Loucy (cell line): Measurements from ENCODE around the gene BAMBI.

ENCODE experiments used
- H2AFZ ChIP-seq: fragments of 200-600 bp; sonication (generic); 2 replicates; pipeline ENCODE4 v1.6.0; 2016; ENCODE audit warnings: antibody characterized with exemption, mild to moderate bottlenecking, low read length, moderate library complexity
- H3F3A ChIP-seq: fragments of 200-600 bp; 2 replicates; pipeline ENCODE4 v1.6.0; 2016; ENCODE audit warnings: antibody characterized with exemption, low read depth, mild to moderate bottlenecking
- H3K27me3 ChIP-seq: fragments of 200-600 bp; sonication (generic); 2 replicates; pipeline ENCODE4 v1.6.1; 2014; ENCODE audit warnings: low read length, mild to moderate bottlenecking; ENCODE audit not compliant: insufficient read depth, poor library complexity, severe bottlenecking
- H3K36me3 ChIP-seq: fragments of 200-600 bp; sonication (generic); 2 replicates; pipeline ENCODE4 v1.6.1; 2016; ENCODE audit warnings: low read length; ENCODE audit not compliant: insufficient read depth
- H3K4me1 ChIP-seq: fragments of 200-600 bp; sonication (generic); 2 replicates; pipeline ENCODE4 v1.5.1; 2014; ENCODE audit warnings: low read length, mild to moderate bottlenecking; ENCODE audit not compliant: insufficient read depth, poor library complexity, severe bottlenecking
- H3K4me2 ChIP-seq: fragments of 200-600 bp; sonication (generic); 2 replicates; pipeline ENCODE4 v1.6.0; 2014; ENCODE audit warnings: antibody characterized with exemption, low read length, low read depth, mild to moderate bottlenecking; ENCODE audit not compliant: poor library complexity, severe bottlenecking
- H3K4me3 ChIP-seq: fragments of 200-600 bp; sonication (generic); 2 replicates; pipeline ENCODE4 v1.5.1; 2014; ENCODE audit warnings: low read length, mild to moderate bottlenecking, mixed read lengths; ENCODE audit not compliant: poor library complexity, severe bottlenecking
- H3K79me2 ChIP-seq: fragments of 200-600 bp; sonication (generic); 2 replicates; pipeline ENCODE4 v1.6.1; 2014; ENCODE audit warnings: low read length; ENCODE audit not compliant: insufficient read depth
- H3K9ac ChIP-seq: fragments of 200-600 bp; sonication (generic); 2 replicates; pipeline ENCODE4 v1.6.0; 2014; ENCODE audit warnings: mild to moderate bottlenecking, low read depth, low read length, moderate library complexity; ENCODE audit not compliant: poor library complexity, severe bottlenecking
- H3K9me2 ChIP-seq: fragments of 200-600 bp; sonication (generic); replicated peaks from 2 replicates; pipeline ENCODE4 v1.6.1; 2016; ENCODE audit warnings: low read depth, low read length, mixed read lengths
- H3K9me3 ChIP-seq: fragments of 200-600 bp; sonication (generic); 2 replicates; pipeline ENCODE4 v1.6.1; 2014; ENCODE audit warnings: mild to moderate bottlenecking, antibody characterized with exemption, low read length, low read depth; ENCODE audit not compliant: insufficient read depth
- H4K20me1 ChIP-seq: fragments of 200-600 bp; sonication (generic); 2 replicates; pipeline ENCODE4 v1.6.0; 2014; ENCODE audit warnings: antibody characterized with exemption, low read length, mild to moderate bottlenecking; ENCODE audit not compliant: insufficient read depth, poor library complexity, severe bottlenecking
- CTCF ChIP-seq: fragments of 200-600 bp; sonication (generic); conservative IDR thresholded peaks from 2 replicates; pipeline ENCODE4 v1.5.1; 2014; ENCODE audit warnings: mild to moderate bottlenecking, antibody characterized with exemption, low read length
- EZH2phosphoT487 ChIP-seq: fragments of 200-600 bp; IDR thresholded peaks from 2 replicates; pipeline ENCODE4 v1.6.1; 2018; ENCODE audit warnings: antibody characterized with exemption, mild to moderate bottlenecking, moderate library complexity, borderline replicate concordance

BAMBI gene

GRCh38 chr10:28668363-28669226 lies 8.7 kb upstream of the BAMBI start:
- H3K4me3 ChIP-seq, result no peak overlapping the region
- no peaks in the 10 kb centered on the region for H3K36me3 ChIP-seq
- H4K20me1 ChIP-seq, result no peaks in the 10 kb centered on the region
- no peaks in the 10 kb centered on the region for H3F3A ChIP-seq
- no peak overlapping the region for H3K4me2 ChIP-seq
- no peak for TF ChIP-seq EZH2phosphoT487
- no peak for TF ChIP-seq CTCF
- H3K9me2 ChIP-seq, result no peaks in the 10 kb centered on the region
- H2AFZ ChIP-seq, result no peak overlapping the region
- H3K27me3 ChIP-seq, result peaks cover 5% of the 10 kb centered on the region
- no peaks in the 10 kb centered on the region for H3K79me2 ChIP-seq
- H3K9ac ChIP-seq, result no peak overlapping the region
- H3K9me3 ChIP-seq, result no peaks in the 10 kb centered on the region
- no peaks in the 10 kb centered on the region for H3K4me1 ChIP-seq

- no peak for TF ChIP-seq CTCF
- TF ChIP-seq EZH2phosphoT487, result no peak
- H3K9me3 ChIP-seq, result no peaks in the 10 kb centered on the region
- H3K27me3 ChIP-seq, result peaks cover 5% of the 10 kb centered on the region
- H3K4me3 ChIP-seq, result no peak overlapping the region
- H4K20me1 ChIP-seq, result no peaks in the 10 kb centered on the region
- no peaks in the 10 kb centered on the region for H3K4me1 ChIP-seq
- H3F3A ChIP-seq, result no peaks in the 10 kb centered on the region
- H3K9me2 ChIP-seq, result no peaks in the 10 kb centered on the region
- no peak overlapping the region for H2AFZ ChIP-seq
- no peaks in the 10 kb centered on the region for H3K36me3 ChIP-seq
- no peak overlapping the region for H3K4me2 ChIP-seq
- H3K9ac ChIP-seq, result no peak overlapping the region
- H3K79me2 ChIP-seq, result no peaks in the 10 kb centered on the region
Measured at GRCh38 chr10:28669227-28670173, 7.8 kb upstream of the BAMBI start.

GRCh38 chr10:28674782-28675181 lies 2.5 kb upstream of the BAMBI start:
- H3K4me2 ChIP-seq, result no peak overlapping the region
- TF ChIP-seq CTCF (no peak), EZH2phosphoT487 (no peak)
- H3K4me1 ChIP-seq, result peaks cover 8% of the 10 kb centered on the region
- H3K9me2 ChIP-seq, result no peaks in the 10 kb centered on the region
- no peaks in the 10 kb centered on the region for H4K20me1 ChIP-seq
- H3K79me2 ChIP-seq, result no peaks in the 10 kb centered on the region
- H3K9ac ChIP-seq, result no peak overlapping the region
- no peaks in the 10 kb centered on the region for H3F3A ChIP-seq
- no peaks in the 10 kb centered on the region for H3K36me3 ChIP-seq
- no peak overlapping the region for H2AFZ ChIP-seq
- no peak overlapping the region for H3K4me3 ChIP-seq
- peaks cover 19% of the 10 kb centered on the region for H3K27me3 ChIP-seq
- H3K9me3 ChIP-seq, result no peaks in the 10 kb centered on the region
